H54 (cell line): Measurements from ENCODE around the gene SYNGR4.
A peak's percentile ranks its signal among the peaks of the same experiment; 100 is the strongest.
"Not testable (repeated sequence)": the region's sequence is repeated elsewhere in the genome, so short reads cannot be mapped to it uniquely, and the experiment has no call there.

Source experiments
- DNase-seq: peaks from one replicate; pipeline ENCODE4 v3.0.0; 2011; ENCODE audit warnings: low spot score, mixed read lengths; ENCODE audit not compliant: insufficient read length
- FAIRE-seq: peaks from 3 replicates; lab custom pipeline; 2011; peaks lifted over from hg19 to GRCh38; lab: Jason Lieb, UNC
- POLR2A ChIP-seq: IDR thresholded peaks from 2 replicates; pipeline ENCODE4 v1.6.1; 2011; ENCODE audit warnings: low read depth, mild to moderate bottlenecking, low read length

SYNGR4 gene, protein sequence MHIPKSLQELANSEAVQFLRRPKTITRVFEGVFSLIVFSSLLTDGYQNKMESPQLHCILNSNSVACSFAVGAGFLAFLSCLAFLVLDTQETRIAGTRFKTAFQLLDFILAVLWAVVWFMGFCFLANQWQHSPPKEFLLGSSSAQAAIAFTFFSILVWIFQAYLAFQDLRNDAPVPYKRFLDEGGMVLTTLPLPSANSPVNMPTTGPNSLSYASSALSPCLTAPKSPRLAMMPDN

DNA sequence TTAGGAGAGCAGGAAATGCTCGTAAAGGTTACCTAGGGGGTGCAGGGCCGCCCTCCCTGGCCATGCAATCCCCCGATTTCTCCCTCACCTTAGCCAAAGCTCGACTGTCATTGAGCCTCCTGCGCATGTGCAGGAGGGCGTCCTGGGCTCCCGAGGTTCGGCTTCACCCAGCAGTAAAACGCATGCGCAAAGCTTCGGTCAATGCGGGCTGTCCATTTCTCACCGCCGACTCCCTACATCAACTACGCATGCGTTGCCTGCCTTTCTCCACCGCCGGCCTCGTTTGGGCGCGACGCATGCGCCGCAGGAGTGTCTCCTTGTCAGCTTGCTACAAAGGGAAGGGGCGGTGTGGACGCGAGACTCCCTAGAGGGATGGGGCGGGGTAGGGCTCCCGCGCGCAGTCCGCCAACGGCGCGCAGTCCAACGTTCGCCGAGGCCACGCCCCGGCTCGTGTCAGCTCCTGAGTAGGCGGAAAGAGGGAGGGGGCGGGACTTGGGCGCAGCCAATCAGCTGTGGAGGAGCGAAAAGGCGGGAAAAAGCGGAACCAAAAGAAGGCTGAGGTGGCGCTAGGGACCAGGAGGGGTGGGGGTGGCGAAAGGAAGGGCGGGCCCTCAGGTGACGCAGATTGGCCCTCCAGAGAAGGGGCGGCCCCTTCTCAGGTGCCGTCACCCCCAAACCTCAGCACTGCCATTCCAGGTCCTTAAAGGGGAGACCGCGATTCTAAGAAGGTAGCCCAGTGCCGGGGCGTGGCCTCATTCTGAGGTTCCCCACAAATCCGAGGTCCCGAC, at the start of gene SYNGR4, which contains the start of gene TMEM143:
SYNGR4 (plus strand) TSS at position 558 of the 788 bp plus-strand sequence. CDS start 1,476 bp downstream, outside the sequence.
TMEM143 (minus strand) TSS at position 131 of the 788 bp plus-strand sequence; CDS start at position 111, 20 bp downstream.
- FAIRE-seq, result peak; percentile 65
- TF ChIP-seq POLR2A, result no peak
- DNase-seq, result peak; percentile 85

DNA sequence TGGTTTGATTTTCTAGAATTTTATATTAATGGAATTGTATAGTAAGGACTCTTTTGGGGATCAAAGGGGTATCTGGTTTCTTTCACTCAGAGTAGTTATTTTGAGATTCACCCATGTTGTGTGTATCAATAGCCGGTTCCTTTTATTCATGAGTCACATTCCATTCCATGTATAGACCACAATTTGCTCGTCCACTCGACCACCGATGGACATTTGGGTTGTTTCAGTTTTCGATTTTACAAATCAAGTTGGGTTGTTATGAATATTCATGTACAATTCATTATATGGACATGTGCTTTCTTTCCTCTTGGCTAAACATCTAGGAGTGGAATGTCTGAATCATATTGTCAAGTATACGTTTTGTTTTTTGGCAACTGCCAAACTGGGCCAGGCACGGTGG, 48.5 kb upstream of the SYNGR4 start:
- no peak for FAIRE-seq
- DNase-seq, result no peak
- no peak for TF ChIP-seq POLR2A

DNA sequence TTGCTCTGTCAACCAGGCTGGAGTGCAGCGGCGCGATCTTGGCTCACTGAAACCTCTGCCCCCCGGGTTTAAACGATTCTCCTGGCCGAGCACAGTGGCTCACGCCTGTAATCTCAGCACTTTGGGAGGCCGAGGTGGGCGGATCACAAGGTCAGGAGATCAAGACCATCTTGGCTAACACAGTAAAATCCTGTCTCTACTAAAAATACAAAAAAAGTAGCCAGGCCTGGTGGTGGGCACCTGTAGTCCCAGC, 46.5 kb upstream of the SYNGR4 start:
- not testable (repeated sequence) for FAIRE-seq, DNase-seq

DNA sequence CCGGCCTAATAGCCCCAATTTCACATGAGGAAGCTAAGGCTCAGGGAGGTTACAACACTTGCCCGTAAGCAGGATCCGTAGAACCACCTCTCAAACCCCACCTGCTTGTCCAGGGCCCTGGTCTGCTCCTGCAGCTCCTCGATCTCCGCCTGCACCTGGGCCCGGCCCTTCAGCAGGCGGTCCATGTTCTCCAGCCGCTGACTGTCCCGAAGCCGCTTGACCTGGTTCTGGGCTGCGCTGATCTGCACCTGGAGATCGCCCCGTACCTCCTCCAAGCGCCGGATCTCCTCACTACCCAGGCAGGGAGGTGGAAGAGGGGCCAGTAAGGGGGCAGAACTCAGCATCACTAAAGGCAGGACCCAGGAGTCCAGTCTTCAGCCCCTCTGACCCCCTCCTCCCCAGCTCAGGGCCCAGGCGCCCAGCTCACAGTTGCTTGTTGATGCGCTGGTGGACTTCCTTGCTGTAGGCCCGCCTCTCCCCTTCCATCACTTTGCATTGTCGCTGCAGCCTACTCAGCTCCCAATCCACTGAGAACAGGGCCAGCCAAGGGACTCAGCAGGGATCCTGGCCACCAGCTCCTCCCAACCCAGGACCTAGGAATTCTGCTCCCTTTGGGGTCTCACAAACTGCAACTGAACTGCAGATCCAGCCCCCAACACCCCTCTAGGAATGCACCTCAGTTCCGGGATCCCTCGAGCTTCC, 45.7 kb upstream of the SYNGR4 start:
- no peak for DNase-seq
- no peak for TF ChIP-seq POLR2A
- FAIRE-seq, result no peak

DNA sequence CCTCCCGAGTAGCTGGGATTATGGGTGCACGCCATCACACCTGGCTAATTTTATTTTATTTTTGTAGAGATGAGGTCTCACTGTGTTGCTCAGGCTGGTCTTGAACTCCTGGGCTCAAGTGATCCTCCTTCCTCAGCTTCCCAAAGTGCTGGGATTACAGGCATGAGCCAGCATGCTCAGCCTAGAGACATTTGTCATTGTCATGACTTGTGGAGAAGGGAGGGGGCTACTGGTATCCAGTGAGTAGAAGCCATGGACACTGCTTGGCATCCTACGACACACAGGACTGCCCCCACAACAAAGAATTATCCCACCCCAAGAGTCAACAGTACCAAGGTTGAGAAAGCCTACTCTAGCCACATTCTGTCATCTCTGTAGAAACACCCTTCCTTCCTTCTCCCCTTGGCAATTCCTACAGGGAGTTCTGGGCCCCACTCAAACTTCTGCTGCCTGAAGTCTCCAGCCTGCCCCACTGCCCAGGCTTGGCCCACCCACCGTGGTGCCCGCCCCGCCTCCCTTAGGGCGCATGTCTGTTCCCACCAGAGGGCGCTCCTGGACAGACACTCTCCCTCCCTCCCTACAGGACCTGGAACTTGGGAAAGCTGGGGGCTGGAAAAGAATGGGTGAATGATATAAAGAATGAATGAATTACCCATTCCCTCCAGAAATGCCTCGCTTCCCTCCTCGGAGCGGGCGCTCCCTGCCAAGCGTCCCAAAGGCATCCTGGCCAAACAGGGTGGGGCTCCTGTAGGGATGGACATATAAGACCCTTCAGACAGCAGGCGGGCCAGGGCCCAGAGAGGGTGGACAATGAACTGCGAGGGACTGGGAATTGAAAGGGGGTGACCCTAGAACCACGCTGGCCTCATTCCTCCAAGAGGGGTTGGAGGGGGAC, 44.3 kb upstream of the SYNGR4 start:
- DNase-seq, result peak; percentile 48
- FAIRE-seq, result no peak
- no peak for TF ChIP-seq POLR2A

DNA sequence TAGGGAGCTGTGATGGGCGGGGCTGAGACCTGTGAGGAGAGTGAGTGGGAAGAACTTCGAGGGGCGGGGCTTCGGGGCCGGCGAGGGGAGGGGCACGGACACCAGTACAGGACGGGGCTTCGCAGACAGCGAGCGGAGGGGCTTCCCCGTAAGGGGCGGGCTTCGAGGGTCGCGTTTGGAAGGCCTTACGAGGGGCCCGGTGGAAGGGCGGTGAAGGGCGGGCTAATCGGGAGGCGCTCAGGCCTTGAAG, 42.9 kb upstream of the SYNGR4 start:
- TF ChIP-seq POLR2A, result no peak
- FAIRE-seq, result no peak
- DNase-seq, result peak; percentile 77

DNA sequence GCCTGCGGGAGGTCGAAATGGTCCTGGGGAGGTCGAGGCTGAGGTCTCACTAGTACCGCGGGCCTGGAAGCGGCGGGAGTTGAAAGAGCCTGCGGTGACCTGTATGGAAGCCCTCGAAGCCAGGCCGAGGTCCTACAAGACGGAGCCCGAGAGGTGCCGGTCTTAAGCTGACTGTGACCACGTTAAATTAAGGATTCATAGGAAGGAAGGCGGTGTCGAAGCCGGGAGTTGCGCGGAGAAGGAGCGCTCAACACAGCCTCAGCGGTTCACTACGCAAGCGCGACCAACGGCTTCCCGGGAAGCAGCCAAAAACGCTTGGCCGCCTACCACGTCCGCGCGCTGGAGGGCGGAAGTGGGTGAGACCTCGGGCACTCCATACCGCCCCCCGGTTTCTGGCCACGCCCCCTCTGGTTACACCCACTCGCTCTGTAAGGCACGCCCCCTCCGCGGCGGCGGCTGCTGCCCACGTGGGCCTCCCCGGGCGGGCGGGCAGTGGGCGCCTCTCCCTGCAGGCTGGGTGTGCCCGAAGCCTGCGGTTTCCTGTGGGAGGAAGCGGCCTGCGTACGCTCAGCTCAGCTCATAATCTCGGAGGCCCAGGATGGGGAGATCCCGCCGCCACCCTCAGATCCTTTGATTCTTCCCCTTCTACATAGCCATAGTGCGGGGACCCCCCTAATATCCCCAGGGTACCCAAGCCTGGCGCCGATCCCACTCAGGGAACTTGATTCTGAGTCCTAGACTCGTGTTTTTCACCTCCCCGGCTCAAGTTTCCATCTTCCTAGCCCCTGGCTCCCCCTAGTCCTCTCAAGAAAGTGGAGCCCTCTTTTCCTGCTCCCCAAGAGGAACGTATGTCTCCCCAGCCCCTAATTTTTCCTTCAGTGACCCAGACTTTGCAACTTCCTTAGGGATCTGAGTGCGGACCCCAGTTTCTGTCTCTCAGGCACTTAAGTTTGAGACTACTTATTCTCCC, 42.3 kb upstream of the SYNGR4 start:
- no peak; the same call in 1 of the 2 replicates for TF ChIP-seq POLR2A
- DNase-seq (peak; percentile 75), FAIRE-seq (peak; percentile 50)

DNA sequence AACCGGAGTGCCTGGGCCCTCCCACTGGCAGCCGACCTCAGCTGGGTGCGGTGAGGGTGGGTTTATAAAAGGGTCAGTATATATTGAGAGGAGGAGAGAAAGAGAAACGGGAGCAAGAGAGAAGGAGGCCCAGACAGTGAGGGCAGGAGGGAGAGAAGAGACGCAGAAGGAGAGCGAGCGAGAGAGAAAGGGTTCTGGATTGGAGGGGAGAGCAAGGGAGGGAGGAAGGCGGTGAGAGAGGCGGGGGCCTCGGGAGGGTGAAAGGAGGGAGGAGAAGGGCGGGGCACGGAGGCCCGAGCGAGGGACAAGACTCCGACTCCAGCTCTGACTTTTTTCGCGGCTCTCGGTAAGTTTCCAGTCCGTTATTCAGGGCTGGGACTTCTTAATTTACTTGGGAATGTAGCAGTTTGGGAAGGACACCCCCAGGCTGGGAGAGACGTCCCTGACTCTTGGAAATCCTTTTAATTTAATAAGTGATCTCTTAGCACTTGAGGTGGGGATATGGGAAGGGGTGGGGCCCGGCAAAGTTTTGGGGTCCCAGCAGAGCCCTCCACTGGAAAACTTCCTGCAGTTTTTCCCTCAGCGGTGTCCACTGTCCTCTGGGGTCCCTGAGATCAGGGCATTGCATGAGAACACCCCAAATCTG, 38.8 kb upstream of the SYNGR4 start, which contains the start of gene EMP3:
EMP3 (plus strand) TSS at position 288 of the 646 bp plus-strand sequence. CDS start 1,293 bp downstream, outside the sequence.
- DNase-seq (peak; percentile 69), FAIRE-seq (no peak)
- TF ChIP-seq POLR2A, result peak; percentile 53; the same call in 1 of the 2 replicates

DNA sequence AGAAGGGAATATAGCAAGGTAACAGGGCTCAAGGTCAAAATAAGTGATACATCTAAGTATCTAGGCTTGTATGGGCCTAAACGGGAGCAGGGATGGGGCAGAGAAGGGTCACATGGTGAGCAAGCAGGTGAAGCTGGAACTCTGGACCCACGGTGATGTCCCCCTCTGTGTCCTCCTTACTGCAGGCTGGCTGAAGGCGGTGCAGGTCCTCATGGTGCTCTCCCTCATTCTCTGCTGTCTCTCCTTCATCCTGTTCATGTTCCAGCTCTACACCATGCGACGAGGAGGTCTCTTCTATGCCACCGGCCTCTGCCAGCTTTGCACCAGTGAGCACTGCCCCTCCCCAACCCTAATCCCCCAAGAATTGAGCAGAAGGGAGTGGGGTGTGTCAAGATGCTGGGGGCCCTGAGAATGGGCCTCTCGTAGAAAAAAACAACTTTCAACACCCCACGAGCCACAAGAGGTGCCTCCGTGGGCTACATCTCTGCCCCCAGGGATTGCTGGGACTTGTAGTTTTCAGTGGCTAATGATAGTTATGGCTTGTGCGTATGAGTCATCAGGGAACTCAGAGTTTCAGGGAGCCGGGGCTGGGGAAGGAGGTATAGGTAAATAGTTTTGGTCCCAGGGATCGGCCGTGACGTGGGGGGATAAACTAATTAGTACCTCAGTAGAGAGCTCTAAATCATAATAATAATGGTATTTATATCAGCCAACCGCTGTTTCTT, 34.8 kb upstream of the SYNGR4 start:
- DNase-seq (peak; percentile 46), FAIRE-seq (no peak)
- TF ChIP-seq POLR2A, result no peak

DNA sequence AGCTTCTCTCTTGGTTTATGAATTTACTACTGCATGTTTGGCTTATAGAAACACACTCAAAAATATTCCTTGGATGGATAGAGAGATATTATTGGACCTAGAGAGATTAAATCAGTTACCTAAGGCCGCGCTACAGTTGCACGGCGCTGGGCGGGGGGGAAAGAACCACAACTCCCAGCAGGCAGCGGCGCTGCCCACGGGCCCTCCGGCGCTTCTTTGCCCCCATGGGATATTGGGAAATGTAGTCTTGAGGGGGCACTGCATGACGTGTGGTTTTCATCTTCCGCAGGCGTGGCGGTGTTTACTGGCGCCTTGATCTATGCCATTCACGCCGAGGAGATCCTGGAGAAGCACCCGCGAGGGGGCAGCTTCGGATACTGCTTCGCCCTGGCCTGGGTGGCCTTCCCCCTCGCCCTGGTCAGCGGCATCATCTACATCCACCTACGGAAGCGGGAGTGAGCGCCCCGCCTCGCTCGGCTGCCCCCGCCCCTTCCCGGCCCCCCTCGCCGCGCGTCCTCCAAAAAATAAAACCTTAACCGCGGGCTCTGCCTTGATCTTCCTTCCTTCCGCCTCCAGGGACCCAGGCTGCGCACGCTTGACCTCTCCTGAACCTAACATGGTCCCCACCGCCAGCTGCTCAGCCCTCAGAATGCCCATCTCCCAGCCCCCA, 34.0 kb upstream of the SYNGR4 start:
- DNase-seq (no peak), FAIRE-seq (no peak)

DNA sequence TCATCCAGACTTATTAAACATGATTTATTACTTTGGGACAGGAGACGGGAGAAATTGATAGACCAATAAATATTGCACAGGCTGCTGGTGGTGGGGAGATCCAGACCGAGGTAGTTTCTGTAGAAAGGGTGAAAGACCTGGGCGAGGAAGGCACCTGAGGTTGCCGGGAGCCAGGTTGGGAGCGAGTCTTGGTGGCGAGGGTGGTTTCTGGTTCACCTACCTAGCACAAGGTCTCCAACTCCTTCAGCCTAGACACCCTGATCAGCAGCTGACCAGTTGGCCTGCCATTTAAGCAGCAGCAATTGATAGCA, 31.9 kb upstream of the SYNGR4 start:
- FAIRE-seq, result no peak
- TF ChIP-seq POLR2A, result no peak
- DNase-seq, result no peak

More for the DNA sequence above, 34.0 kb upstream of the SYNGR4 start:
- TF ChIP-seq POLR2A, result no peak
